Panc1 (cell line): ENCODE measurements around the gene SLC20A1. TPM values are rescaled to one million over a fixed set of nuclear protein-coding genes. Genes with fewer than 3 reads are reported as not detected.

Source experiments
- ATAC-seq: fragments of 200-7000 bp; cut with Tn5 transposase; 2 replicates; pipeline ENCODE4 v1.9.1; 2020; ENCODE audit warnings: mild to moderate bottlenecking, moderate library complexity
- BruUV-seq: library from RNA; stranded (reverse); fragments of 400-500 nt; replicated peaks from 2 replicates; lab custom pipeline; 2021; lab: Mats Ljungman, UMichigan
- CTCF ChIA-PET: fragments of 300-600 bp; sonication (Branson Sonifier 250); formaldehyde crosslinking; loops from one replicate; lab custom pipeline; 2022; ENCODE audit warnings: antibody characterized with exemption; lab: Charles Lee
- POLR2A ChIA-PET: fragments of 300-600 bp; sonication (Branson Sonifier 250); formaldehyde crosslinking; loops from one replicate; lab custom pipeline; 2022; ENCODE audit warnings: antibody characterized with exemption; lab: Charles Lee
- DNase-seq: peaks from one replicate; pipeline ENCODE4 v3.0.0-alpha.2; 2010; ENCODE audit warnings: low read depth, low spot score
- H3K27ac ChIP-seq: 2 replicates; pipeline ENCODE4 v1.5.1; 2011; ENCODE audit warnings: mild to moderate bottlenecking, low read length, inconsistent platforms
- H3K27me3 ChIP-seq: fragments of 200-500 bp; sonication (Bioruptor generic); 2 replicates; pipeline ENCODE4 v1.6.0; 2014; ENCODE audit warnings: low read length, inconsistent platforms; ENCODE audit not compliant: control insufficient read depth, insufficient read depth
- H3K36me3 ChIP-seq: fragments of 200-500 bp; sonication (Bioruptor generic); 2 replicates; pipeline ENCODE4 v1.5.1; 2014; ENCODE audit warnings: inconsistent platforms, mild to moderate bottlenecking, low read length, moderate library complexity; ENCODE audit not compliant: control insufficient read depth, insufficient read depth
- H3K4me1 ChIP-seq: 2 replicates; pipeline ENCODE4 v1.5.1; 2011; ENCODE audit warnings: inconsistent platforms, mild to moderate bottlenecking, low read length, moderate library complexity; ENCODE audit not compliant: control insufficient read depth, insufficient read depth
- H3K4me3 ChIP-seq, 2 experiments: 2 replicates each; pipeline ENCODE4 v1.5.1; 2011 to 2012; ENCODE audit warnings: low read depth in 2 of 2, low read length in 2 of 2, mild to moderate bottlenecking in 2 of 2, inconsistent platforms in 1 of 2, moderate library complexity in 1 of 2
- H3K9me3 ChIP-seq: fragments of 200-500 bp; sonication (Bioruptor generic); 2 replicates; pipeline ENCODE4 v1.5.1; 2014; ENCODE audit warnings: low read depth, mild to moderate bottlenecking, inconsistent platforms, low read length, moderate library complexity; ENCODE audit not compliant: control insufficient read depth, insufficient read depth
- CTCF ChIP-seq: fragments of 450-650 bp; IDR thresholded peaks from 2 replicates; pipeline ENCODE4 v1.5.1; 2017; ENCODE audit warnings: mild to moderate bottlenecking
- POLR2AphosphoS5 ChIP-seq: IDR thresholded peaks from 2 replicates; pipeline ENCODE4 v1.6.1; 2012; ENCODE audit warnings: mild to moderate bottlenecking, low read depth, low read length, moderate library complexity
- REST ChIP-seq, 2 experiments: IDR thresholded peaks; 2 replicates each; pipeline ENCODE4 v1.6.1; 2011 to 2012; ENCODE audit warnings: low read depth in 2 of 2, control low read depth in 1 of 2, low read length in 1 of 2, mild to moderate bottlenecking in 1 of 2, moderate library complexity in 1 of 2; ENCODE audit not compliant: insufficient read depth in 1 of 2
- SIN3A ChIP-seq: IDR thresholded peaks from 2 replicates; pipeline ENCODE4 v1.6.1; 2012; ENCODE audit warnings: low read depth, mild to moderate bottlenecking, low read length, moderate library complexity, borderline replicate concordance; ENCODE audit not compliant: insufficient read depth
- TCF7L2 ChIP-seq: IDR thresholded peaks from 2 replicates; pipeline ENCODE4 v1.6.1; 2011; ENCODE audit warnings: mild to moderate bottlenecking, low read depth, low read length, inconsistent platforms
- in situ Hi-C: cut with HindIII; loops from 2 replicates; pipeline ENCODE4 v1.10.0; 2016; ENCODE audit warnings: low sequenced_read_pairs, low pct_unique_long_range_greater_than_20kb
- intact Hi-C: fragments of 100-400 bp; cut with micrococcal nuclease; formaldehyde crosslinking; loops from one replicate; pipeline ENCODE4 v1.10.0; 2022; ENCODE audit not compliant: unreplicated experiment
- total RNA-seq: library from RNA; stranded (reverse); gene quantifications from one replicate; pipeline ENCODE4 v1.2.1, GENCODE V29; 2021; ENCODE audit not compliant: unreplicated experiment

The SLC20A1 gene
- total RNA-seq, 1 experiment from 2014 or later: 72.0 TPM

GRCh38 chr2:112686348-112687217 lies 40.8 kb downstream of the SLC20A1 start:
- in situ Hi-C loops: no loop called here
- Histone ChIP-seq H3K4me1 (peaks cover 9% of the 10 kb centered on the region; the same call in 1 of the 2 replicates), H3K36me3 (no peaks in the 10 kb centered on the region), H3K4me3 (no peak overlapping the region), H3K27ac (no peak overlapping the region), H3K27me3 (no peaks in the 10 kb centered on the region), H3K9me3 (no peaks in the 10 kb centered on the region)
- BruUV-seq: no TSS peak
- intact Hi-C loops: no loop called here
- DNase-seq (no peak), ATAC-seq (no peak)
- ChIA-PET CTCF (interaction anchor here (0.5 kb wide), 1 partner anchor 16 kb away, joined by 5 read pairs; no protein-coding TSS in a partner anchor), POLR2A (no interaction called here)
- TF ChIP-seq CTCF: no peak
- no peak for TF ChIP-seq TCF7L2
- no peak for TF ChIP-seq POLR2AphosphoS5
- no peak for TF ChIP-seq SIN3A
- no peak for TF ChIP-seq REST (IDR thresholded peaks at IDR 0.05; ENCODE audit: insufficient read depth in 1 of 2, low read depth in 2 of 2, low read length in 1 of 2)

- BruUV-seq: no TSS peak
- no peak for ATAC-seq
- no peak overlapping the region for H3K27ac ChIP-seq
- no peaks in the 10 kb centered on the region for H3K36me3 ChIP-seq
- CTCF ChIA-PET: no interaction called here
- H3K9me3 ChIP-seq: no peaks in the 10 kb centered on the region
- no peak for DNase-seq
- no peaks in the 10 kb centered on the region for H3K27me3 ChIP-seq
- H3K4me1 ChIP-seq: peaks cover 16% of the 10 kb centered on the region
- intact Hi-C loops (no loop called here), in situ Hi-C loops (no loop called here)
- TF ChIP-seq CTCF (no peak), TCF7L2 (no peak), REST (IDR thresholded peaks at IDR 0.05; ENCODE audit: insufficient read depth in 1 of 2, low read depth in 2 of 2, low read length in 1 of 2) (no peak), SIN3A (no peak), POLR2AphosphoS5 (no peak)
- POLR2A ChIA-PET: no interaction called here
- H3K4me3 ChIP-seq: no peak overlapping the region
These were observed 41.8 kb downstream of the SLC20A1 start for GRCh38 chr2:112687522-112687921.
